ENCODE measurements around the gene CDKAL1. TPM values are rescaled to one million over a fixed set of nuclear protein-coding genes. Genes with fewer than 3 reads are reported as not detected.
A peak's percentile ranks its signal among the peaks of the same experiment; 100 is the strongest.

CDKAL1 gene
- total RNA-seq, 1 experiment from 2014 or later = 23.4 TPM

DNA sequence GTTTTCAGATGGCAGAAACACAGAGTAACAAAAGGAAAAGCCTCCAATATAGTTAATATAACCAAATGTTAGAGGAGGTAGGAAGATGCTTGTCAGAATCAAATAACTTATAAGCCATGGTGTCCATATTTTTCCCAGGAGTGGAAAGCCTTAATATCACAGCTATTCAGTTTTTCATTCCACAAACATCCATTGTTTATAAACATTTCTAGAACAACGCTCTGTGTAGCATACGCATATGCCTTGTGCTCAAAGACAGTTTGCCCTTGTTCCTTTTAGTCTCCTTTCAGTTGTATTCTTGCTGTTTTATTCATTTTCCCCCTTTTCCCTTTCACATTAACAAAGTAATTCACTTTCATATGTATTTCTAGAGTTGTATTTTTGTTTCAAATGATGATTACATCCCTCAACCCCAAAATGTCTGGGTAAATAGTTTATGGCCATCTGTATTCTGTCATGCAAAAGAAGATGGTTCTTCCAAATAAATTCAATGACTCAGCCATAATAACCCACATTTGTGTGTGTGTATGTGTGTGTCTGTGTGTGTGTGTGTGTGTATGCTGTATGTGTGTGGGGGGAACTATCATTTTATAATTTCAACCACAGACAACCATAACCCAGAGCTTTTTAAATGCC, 603.6 kb downstream of the CDKAL1 start:
- no peak for DNase-seq (ENCODE audit: low spot score)

DNA sequence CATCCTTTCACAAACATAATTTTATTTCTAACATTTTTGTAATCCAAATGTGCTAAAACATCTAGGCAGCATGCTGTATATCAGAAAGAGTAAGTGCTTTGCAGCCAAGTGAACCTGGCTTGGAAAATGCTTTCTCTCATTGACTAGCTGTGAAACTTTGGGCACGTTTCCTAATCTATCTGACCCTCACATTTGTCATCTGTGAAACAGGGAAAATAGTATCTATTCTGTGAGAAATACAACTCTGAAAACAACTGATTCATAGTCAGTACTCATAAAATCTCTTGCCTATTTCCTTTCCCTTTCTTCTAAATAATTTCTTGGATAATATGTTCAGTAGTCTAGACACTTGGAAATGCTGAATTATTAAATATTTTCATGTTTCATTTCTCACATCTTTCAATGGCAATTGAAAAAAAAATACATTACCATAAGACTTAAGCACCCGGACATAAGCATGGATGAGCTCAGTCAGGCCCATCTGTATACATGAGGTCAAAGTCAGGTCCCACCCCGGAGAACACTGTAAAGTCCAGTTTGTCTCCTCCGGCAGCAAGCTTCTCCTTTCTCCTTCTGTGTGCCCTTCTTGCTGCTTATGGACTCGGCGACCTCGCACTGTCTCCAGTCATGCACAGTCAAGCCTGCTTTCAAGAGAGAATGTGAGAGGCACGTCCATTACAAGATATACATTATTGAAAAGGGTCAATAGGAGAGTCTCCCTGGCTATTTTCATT, 604.2 kb downstream of the CDKAL1 start:
- no peak for DNase-seq (ENCODE audit: low spot score)

DNA sequence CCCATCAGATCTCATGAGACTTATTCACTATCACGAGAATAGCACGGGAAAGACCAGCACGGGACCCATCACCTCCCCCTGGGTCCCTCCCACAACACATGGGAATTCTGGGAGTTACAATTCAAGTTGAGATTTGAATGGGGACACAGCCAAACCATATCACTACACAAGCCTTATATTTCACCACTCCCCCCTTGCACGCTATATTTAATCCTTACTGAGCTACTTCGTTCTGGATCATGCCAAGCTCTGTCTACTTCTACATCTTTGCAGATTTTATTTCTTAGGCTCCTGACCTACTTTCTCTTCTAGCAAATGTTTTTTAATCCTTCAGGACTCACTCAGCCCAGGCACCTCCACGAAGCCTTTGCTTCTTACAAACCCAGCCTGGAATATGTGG, 606.7 kb downstream of the CDKAL1 start:
- no peak for DNase-seq (ENCODE audit: low spot score)

DNA sequence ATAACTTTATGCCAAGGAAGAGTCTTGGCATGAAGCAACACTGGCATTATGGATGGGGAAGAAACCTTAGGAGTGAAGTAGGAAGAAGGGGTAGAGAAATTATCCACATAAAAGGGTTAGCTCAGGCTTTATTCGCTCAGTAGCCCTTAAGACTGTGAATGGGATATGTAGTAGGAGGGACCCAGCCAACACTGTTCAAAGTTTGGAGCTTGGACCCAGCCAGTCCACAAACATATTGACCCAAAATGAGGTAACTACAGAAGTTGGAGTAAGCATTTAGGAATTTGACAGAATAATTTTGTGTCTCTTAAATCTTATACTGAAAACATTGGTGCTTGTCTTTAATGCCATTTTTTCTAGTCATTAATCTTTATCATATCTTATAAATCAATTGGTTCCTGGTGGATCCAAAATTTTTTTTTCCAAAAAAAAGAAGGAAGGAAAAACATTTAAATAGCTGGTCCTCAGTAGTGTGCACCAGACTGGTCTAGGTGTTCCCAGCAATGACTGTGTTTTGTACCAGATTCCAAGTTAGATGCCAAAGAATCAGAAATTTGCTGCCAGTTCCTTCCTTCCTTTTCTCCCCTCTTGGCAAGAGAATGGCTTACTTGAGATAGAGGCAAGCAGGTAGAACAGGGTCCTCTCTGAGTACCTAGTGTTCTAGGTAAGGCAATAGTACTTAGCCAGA, 607.5 kb downstream of the CDKAL1 start:
- DNase-seq (ENCODE audit: low spot score) = no peak

DNA sequence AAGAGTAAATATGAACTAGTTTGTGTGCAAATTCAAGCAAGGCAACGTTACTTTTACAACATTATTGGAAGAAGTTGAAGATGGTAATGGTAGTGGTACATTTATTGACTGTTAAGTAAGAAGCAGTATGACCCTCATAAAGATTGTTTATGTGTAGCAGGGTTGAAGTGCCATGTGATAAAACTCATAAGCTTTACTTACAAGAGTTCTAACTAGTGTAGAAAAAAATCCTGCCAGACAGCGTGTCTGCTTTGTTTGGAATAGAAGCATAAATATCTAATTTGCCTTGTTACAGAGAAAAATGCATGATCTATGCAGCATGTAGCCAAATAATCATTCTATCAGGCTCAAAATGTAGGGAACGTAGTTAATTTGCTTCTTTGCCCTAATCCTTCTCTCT, 608.5 kb downstream of the CDKAL1 start:
- DNase-seq (ENCODE audit: low spot score) = no peak

DNA sequence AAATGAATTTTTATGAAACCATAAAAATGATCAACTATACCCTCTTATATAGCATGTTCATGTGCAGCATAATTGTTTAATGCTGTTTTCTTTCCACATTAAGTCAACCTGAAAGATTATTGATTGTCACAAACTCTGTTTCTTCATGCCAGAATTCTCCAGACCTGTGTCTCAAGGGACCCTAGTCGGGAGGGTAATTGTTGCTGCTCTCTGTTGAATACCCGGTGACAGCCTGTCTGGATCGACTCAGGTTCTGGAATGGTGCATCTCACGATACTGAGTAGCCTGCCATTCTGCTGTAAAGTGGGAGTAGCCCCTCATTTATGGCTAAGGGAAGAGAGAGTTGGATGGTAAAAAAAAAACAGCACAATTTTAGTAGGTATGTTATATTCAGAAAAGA, 609.4 kb downstream of the CDKAL1 start:
- no peak for DNase-seq (ENCODE audit: low spot score)

DNA sequence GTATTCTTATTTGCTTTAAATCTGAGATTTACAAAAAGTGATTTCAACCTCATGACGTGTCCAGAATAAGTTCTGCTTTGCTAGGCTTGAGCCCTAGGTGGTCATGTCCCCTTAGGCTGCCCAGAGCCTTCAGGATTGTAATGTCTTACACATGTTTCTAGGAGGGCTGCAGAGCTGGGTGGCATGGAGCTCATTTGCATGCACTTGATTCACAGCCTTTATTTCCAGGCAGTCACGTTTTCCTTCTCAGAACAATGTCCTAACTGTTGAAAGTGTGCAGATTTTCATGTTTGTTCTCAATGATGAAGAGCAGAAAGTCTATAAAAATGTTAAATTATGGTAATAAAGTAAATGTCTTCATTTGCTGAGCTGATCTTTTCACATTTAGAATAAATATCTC, 610.7 kb downstream of the CDKAL1 start:
- no peak for DNase-seq (ENCODE audit: low spot score)

DNA sequence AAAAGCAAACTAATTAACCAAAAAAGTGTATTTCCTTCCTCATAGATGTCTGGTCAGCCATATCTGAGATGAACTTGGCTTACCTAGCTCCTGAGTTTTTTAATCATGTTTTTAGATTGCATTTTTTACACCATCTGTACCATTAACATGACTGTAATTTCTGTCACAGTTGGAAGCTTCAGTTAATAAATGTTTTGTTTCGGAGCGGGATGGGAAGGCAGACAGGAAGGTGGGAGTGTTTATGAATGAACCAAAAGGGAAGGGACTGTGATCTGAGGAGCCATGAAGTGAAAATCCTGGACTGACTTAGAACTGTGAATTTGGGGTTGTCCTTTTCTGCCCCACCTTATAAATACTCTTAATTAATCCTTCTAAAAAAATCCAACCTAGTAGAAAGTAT, 613.7 kb downstream of the CDKAL1 start:
- no peak for DNase-seq (ENCODE audit: low spot score)

DNA sequence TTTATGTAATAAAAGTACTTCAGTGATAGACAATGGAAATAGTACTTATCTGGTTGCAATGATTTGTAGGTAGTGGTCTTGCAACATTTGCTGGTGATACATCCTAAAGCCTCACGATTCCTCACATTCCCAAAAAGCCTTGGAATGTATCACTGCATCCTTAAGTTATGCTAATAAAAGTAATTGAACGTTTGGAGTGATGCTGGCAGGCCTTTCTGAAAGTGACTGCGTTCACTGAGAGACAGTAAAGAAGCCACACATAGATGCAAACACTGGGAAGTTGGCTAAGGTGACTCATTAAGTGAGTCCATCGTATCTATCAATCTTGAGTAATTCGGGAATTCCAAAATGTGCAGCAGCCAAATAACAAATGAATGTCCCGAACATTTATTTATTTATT, 615.2 kb downstream of the CDKAL1 start:
- DNase-seq (ENCODE audit: low spot score) = peak; percentile 70

DNA sequence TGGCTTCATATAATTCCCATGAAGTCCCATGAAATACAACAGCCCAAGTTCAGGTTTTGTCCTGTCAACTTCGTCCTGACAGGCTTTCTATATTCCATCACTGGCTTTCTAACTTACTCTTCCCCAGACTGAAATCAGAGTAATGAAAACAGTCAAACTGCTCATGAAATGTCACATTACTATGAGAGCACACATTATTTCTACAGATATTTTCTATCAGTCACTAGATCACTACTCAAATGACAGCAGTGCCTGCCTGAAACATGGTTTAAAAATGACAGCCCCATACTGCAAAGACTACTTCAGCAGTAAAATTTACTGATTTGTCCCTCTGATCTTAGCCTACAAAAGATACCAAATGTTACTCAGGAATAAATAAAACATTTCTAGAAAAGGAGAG, 616.4 kb downstream of the CDKAL1 start:
- no peak for DNase-seq (ENCODE audit: low spot score)

DNA sequence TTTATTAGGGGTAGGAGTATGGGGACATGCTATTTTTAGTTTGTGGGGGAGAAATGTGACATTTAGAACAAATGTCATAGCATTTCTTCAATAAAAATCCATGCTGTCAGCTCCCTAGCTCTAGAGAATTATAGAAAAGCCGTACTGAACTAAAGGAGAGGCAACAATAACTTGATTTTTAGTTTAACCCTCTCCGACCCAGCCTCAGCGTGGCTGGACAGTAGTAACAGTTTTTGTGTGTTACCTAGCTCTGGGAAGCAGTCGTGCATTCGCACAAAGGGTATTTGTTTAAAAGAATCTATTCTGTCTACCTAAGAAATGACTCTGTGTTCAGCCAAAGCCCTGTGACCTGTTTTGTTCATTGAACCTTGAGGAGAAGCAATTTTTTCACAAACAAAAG, 616.9 kb downstream of the CDKAL1 start:
- no peak for DNase-seq (ENCODE audit: low spot score)

DNA sequence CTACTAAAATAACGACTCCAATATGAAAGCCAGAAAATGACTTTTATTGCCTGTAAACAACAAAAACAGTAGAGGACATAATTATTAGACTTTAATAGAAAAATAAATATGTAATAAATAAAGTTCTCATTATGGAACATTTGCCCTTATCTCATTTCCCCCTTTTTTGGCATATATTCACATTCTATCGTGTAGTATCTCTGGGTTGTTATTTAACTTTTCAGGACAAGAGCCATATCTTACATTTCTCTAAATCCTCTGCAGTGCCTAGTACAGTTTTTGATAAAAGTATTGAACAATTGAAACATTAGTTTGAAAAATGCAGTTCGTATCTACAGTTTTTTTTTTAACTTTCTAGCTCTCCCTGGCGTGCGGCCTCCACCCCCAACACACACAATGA, 617.3 kb downstream of the CDKAL1 start:
- no peak for DNase-seq (ENCODE audit: low spot score)

DNA sequence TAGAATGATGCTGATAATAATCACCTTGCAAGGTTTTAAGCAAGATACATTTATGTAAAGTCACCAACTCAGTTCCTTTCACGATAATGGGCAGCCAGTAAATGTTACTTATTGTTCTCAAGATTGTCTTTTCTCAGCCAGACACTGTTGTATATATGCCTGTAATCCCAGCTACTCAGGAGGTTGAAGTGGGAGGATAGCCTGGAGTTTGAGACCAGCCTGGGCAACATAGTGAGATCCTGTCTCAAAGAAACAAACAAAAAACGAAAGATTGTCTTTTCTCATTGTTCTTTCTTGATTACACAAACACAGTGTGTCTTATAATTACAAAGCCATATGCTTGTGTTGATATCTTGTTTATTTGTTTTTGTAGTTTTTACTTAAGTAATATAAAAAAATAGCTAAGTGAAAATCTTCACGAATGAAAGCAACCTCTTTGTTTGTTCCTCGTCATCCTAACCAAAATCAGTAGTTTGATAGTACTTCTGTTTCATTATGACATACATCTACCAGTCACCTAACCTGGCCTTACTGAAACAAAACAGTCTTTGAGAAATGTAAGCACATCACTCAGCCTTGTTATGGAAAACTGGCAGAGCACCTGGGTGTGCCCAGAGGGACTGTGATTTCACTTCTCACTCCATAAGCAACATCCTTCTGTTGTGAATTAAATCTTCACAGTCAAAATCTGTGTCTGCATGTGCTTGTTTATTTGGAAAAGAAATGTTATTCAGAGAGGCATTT, 623.1 kb downstream of the CDKAL1 start:
- DNase-seq (ENCODE audit: low spot score) = no peak

DNA sequence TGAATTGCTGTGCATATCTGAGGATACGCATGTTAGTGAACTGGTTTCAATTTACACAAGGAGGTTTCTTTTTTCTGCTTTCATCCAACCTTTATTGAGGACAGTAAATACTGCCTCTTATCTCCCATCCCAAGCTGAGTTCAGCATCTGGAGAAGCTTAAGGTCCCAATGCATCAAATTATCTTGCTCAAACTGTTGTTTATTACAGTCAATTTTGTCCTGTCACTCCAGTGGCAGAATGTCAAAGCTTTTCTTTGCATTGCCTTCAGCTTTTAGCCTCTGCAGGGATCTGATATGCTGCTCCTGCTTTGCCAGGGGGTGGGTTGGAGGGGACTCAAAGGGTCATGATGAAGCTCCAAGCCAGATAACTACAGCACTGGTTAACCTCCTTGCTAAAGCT, 623.9 kb downstream of the CDKAL1 start:
- no peak for DNase-seq (ENCODE audit: low spot score)

DNA sequence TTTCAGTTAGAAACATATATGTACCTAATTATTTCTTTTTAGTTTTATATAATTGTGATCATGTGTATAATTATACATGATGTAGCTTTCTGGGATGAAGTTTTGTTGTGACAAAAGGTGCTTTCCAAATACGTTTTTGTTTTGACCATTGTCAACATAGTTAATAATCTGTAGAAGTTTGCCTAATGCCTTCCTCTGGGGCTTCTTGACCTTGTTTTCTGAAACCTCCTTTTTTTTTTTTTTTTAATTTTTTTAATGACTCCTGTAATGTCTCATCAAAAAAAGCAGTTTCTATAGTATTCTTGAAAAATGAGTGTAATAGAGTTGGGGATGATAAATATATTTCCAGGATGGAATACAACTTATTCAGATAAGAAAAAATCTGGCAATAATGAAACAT, 624.6 kb downstream of the CDKAL1 start:
- no peak for DNase-seq (ENCODE audit: low spot score)

DNA sequence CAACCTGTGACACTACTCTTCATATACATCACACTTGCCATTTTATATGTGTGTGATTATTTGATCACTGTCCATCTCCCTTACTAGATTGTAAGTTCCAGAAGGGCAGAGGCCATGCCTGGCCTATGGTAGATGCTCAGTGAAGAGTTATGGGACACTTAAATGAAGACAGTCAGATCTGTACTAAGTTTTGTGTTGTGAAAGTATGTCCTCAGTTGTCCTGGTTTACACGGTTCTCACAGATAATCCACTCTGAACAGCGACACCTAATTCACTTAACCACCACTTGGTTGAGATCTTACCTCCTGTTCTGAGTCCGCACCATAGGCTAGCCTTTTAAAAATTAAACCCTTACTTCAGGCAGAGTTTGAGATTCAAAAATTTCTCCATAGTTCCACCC, 625.2 kb downstream of the CDKAL1 start:
- DNase-seq (ENCODE audit: low spot score) = no peak

DNA sequence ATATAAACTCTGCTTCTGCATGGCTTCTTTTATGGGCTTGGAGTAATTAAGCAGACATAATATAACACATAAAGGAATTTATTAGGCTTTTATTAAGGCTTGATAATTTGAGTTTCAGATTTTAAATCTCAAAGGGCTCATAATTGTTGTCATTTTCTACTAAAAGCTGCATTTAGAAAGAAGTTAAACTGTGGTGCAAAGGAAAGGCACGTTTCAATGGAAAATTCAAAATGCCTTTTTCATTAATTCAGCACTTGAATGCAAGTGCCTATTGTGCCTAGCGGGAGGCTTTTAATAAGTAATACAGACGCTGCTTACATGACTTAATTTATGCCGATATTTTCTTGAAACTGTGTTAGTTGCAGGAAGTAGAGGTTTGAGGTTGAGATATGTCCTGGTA, 627.5 kb downstream of the CDKAL1 start:
- DNase-seq (ENCODE audit: low spot score) = no peak

DNA sequence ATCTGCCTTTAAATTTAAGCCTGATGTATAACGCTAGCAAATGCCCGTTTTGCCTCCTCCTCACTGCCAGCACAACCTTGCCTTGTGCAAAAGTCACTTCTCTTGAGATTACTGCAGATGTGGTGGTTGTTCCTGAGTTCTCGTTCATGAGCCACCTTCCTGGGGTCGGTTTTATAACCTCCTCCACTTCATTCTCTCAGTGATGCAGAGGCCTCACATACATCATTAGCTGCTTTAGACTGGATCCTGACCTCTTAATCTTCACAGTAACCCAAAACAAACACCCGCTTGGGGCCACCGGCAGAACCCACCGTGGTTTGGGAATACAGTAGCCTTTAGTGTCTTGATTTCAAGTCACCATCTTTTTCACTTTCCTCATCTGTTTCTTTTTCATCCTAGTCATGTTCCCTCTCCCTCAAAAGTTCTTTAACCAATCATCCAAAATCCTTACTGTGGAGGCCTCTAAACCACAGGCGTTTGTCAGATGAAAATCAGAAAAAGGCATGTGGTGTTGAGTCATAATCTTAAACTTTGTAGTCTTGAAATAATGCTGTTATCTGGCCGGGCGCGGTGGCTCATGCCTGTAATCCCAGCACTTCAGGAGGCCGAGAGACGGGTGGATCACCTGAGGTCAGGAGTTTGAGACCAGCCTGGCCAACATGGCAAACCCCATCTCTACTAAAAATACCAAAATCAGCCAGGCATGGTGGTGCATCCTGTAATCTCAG, 629.0 kb downstream of the CDKAL1 start:
- DNase-seq (ENCODE audit: low spot score) = peak; percentile 78

DNA sequence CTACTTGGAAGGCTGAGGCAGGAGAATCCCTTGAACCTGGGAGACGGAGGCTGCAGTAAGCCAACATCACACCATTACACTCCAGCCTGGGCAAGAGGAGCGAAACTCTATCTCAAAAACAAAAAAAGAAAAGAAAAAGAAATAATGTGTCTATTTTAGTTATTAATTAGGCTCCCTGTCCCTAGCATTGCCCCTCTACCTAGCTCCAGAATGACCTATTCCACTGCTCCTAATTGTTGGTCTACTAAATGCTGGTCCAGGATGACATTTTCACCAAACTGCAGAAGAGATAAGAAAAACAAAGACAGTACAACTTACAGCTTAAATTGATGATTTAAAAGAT, 629.6 kb downstream of the CDKAL1 start:
- DNase-seq (ENCODE audit: low spot score) = no peak

DNA sequence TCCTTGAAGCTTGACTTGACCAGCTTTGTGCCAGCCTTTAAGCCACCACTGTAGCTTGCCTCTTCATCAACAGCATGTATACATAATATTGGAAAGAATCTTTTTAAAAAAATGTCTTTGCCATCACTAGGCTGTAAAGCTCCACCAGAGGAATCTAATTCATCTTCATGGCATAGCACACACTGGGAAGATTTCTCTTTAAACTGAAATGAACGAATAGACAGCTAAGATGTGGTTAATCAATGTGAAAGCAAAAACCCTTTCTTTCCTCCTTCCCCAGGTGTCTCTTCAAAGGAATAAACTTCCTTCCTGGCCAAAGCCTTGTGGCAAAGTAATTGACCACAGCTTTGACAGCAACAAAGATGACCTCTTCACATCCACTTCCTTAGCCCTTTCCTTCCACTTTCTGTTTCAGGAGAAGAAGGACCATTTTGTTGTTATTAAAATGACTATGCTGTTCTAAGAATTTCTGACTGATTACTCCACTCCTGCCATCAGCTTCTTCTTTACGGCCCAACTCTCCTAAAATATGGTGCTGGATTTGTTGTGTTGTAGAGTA, 630.6 kb downstream of the CDKAL1 start:
- DNase-seq (ENCODE audit: low spot score) = peak; percentile 43

DNA sequence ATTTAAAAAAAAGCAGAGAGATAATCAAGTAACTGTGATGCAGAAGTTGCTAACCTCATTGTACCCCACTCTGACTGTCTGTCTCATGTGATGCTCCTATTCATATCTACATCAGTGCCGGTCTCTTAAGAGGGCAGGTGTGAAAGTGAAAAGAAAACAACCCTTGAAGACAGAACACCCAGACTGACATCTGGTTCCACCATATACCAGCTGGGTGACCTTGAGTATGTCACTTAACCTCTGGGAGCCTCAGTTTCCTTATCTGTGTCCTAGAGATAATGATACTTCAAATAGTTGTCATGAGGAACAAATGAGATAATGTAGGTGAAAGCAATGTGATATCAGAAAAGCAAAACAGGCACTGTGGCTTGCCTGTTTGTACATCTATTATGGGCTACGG, 632.5 kb downstream of the CDKAL1 start:
- no peak for DNase-seq (ENCODE audit: low spot score)

DNA sequence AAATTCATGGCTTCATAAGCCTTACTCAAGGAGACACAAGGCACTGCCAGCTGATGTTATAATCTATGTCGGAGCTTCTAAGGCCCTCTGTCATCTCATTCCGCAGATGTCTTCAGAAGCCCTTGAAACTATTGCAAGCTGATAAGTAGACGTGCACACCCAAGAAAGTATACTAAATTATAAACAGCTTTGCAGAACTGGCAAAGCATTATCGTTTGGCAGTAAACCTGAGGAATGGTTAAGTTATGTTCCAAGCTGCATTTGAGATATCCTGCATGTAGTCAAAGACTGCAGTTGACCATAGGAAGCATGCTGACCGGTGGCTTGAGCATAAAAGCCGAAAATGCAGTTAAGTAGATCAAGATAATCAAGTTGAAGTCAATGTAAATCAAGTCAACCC, 633.5 kb downstream of the CDKAL1 start:
- DNase-seq (ENCODE audit: low spot score) = no peak

Measured in A172 (cell line).